K562 (cell line): ENCODE results near the gene B4GALT1.

Experiments
- FOXJ3 ChIP-seq: sonication (generic); formaldehyde crosslinking; IDR thresholded peaks from 2 replicates; pipeline ENCODE4 v1.4.0; 2020; ENCODE audit warnings: mild to moderate bottlenecking, missing genetic modification reagents
- RAD21 ChIP-seq, 2 experiments: fragments of 250-450 bp in 1 of 2; fragments of 450-650 bp in 1 of 2; sonication (Bioruptor Pico) in 1 of 2; formaldehyde crosslinking in 1 of 2; IDR thresholded peaks in 1 of 2; conservative IDR thresholded peaks in 1 of 2; 2 replicates each; pipeline versions ENCODE4 v1.4.0 to v1.8.0; 2020 to 2022; ENCODE audit warnings: mild to moderate bottlenecking in 2 of 2, moderate library complexity in 1 of 2
- TF ChIP-seq, protein P1 (sequence below), 3 experiments: IDR thresholded peaks in 2 of 3; conservative IDR thresholded peaks in 1 of 3; 2 replicates each; pipeline ENCODE4 v1.5.1; 2011 to 2012; ENCODE audit warnings: low read length in 3 of 3, mild to moderate bottlenecking in 3 of 3, control low read depth in 2 of 3, improper control_type of control experiment in 1 of 3, inconsistent platforms in 1 of 3, low read depth in 1 of 3, mixed read lengths in 1 of 3, moderate library complexity in 1 of 3; ENCODE audit not compliant: insufficient read depth in 2 of 3

DNA sequence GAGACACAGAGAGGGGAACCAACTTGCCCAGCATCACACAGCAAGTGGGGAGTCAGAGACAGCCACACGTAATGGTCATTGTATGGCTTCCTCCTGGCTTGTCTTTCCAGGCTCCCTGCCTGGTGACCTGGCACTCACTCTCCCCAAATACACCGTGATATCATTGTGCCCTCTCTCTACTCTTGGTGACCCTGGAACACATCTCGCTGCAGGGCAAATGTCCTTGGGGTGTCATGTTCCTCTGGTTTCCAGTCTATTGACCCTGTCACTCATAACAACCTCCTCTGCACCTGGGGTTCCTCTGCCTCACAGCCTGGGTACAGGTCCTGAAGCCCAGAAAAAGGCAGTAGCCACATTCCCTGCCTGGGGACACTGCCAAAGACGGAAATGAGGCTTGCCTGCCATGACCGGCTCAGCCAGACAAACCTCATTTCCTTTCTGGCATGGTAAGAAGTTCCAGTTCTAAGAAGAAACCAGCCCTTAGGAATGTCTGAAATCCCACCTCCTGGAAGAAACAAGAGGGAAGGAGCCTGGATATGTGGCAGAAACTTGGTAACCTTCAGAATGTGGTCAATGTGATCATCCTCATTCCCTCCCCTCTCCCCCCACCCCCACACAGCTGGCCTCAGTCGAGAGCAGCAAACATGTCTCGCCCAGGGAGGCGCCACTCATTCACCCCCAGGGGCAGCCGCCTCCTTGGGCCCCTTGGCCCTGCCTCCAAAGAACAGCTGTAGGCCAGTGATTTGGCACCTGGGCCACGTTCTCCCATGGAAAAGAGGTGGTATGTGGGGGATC, 60.1 kb downstream of the B4GALT1 start:
- TF ChIP-seq, protein P1, sequence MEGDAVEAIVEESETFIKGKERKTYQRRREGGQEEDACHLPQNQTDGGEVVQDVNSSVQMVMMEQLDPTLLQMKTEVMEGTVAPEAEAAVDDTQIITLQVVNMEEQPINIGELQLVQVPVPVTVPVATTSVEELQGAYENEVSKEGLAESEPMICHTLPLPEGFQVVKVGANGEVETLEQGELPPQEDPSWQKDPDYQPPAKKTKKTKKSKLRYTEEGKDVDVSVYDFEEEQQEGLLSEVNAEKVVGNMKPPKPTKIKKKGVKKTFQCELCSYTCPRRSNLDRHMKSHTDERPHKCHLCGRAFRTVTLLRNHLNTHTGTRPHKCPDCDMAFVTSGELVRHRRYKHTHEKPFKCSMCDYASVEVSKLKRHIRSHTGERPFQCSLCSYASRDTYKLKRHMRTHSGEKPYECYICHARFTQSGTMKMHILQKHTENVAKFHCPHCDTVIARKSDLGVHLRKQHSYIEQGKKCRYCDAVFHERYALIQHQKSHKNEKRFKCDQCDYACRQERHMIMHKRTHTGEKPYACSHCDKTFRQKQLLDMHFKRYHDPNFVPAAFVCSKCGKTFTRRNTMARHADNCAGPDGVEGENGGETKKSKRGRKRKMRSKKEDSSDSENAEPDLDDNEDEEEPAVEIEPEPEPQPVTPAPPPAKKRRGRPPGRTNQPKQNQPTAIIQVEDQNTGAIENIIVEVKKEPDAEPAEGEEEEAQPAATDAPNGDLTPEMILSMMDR (IDR thresholded peaks at IDR 0.05 in 2 of 3, conservative IDR thresholded peaks at IDR 0.05 in 1 of 3; ENCODE audit: insufficient read depth in 2 of 3, low read depth in 1 of 3, low read length in 3 of 3): no peak
- TF ChIP-seq RAD21 (CRISPR knock-in tag; conservative IDR thresholded peaks at IDR 0.05 in 1 of 2, IDR thresholded peaks at IDR 0.05 in 1 of 2) (no peak), FOXJ3 (CRISPR knock-in tag) (no peak)
